Smooth muscle cell of the umbilical artery (primary cell): ENCODE results near the gene NUCB1. TPM values are rescaled to one million over a fixed set of nuclear protein-coding genes. Genes with fewer than 3 reads are reported as not detected.

Experiments
- total RNA-seq: library from RNA; depleted of rRNA; stranded (reverse); fragments of >200 nt; gene quantifications from 2 replicates; pipeline ENCODE4 v1.2.3, GENCODE V29; 2014

NUCB1 gene
- 319 and 392 TPM in 2 replicates for total RNA-seq

GRCh38 chr19:48899781-48900476 is at the start of gene NUCB1:
NUCB1 (plus strand) TSS chr19:48900312; CDS start chr19:48900797, 485 bp downstream.

GRCh38 chr19:48868114-48868886 is 31.8 kb upstream of the NUCB1 start, which contains the start of gene PLEKHA4:
PLEKHA4 (minus strand) TSS chr19:48868617; CDS start chr19:48867620, 997 bp downstream.

GRCh38 chr19:48872182-48872883 is 27.8 kb upstream of the NUCB1 start, which contains the start of gene PPP1R15A:
PPP1R15A (plus strand) TSS chr19:48872421; CDS start chr19:48873234, 813 bp downstream.

GRCh38 chr19:48933382-48933932 is 33.3 kb downstream of the NUCB1 start, which contains the start of gene DHDH:
DHDH (plus strand) TSS chr19:48933699; CDS start chr19:48933722, 23 bp downstream.

GRCh38 chr19:48954595-48955307 is 54.6 kb downstream of the NUCB1 start, which contains the start of gene BAX:
BAX (plus strand) TSS chr19:48954875; CDS start chr19:48954929, 54 bp downstream.

GRCh38 chr19:48965040-48965805 is 65.1 kb downstream of the NUCB1 start, which contains the start of gene FTL:
FTL (plus strand) TSS chr19:48965309; CDS start chr19:48965508, 199 bp downstream.

Other genes with a start within 250 kb of the NUCB1 start
- 0.14 TPM in 1 of 2 replicates, not detected in the other for gene NTN5, start 227.3 kb upstream of the NUCB1 start, total RNA-seq
- not detected in 2 replicates for gene FUT2, start 204.3 kb upstream of the NUCB1 start, total RNA-seq
- 0.55 and 0.59 TPM in 2 replicates for gene MAMSTR, start 180.6 kb upstream of the NUCB1 start, total RNA-seq
- 0.74 and 0.89 TPM in 2 replicates for gene RASIP1, start 159.7 kb upstream of the NUCB1 start, total RNA-seq
- gene IZUMO1, start 153.4 kb upstream of the NUCB1 start, total RNA-seq = under 0.01 TPM in 1 of 2 replicates, not detected in the other
- 0.28 and 0.30 TPM in 2 replicates for gene FUT1, start 147.7 kb upstream of the NUCB1 start, total RNA-seq
- not detected in 2 replicates for gene FGF21, start 144.8 kb upstream of the NUCB1 start, total RNA-seq
- 17.8 and 34.5 TPM in 2 replicates for gene BCAT2, start 89.3 kb upstream of the NUCB1 start, total RNA-seq
- 5.5 and 19.0 TPM in 2 replicates for gene HSD17B14, start 63.8 kb upstream of the NUCB1 start, total RNA-seq
- gene PLEKHA4, start 31.7 kb upstream of the NUCB1 start, total RNA-seq = 4.2 and 6.6 TPM in 2 replicates
- gene PPP1R15A, start 27.9 kb upstream of the NUCB1 start, total RNA-seq = 47.0 and 52.0 TPM in 2 replicates
- gene TULP2, start 1.6 kb upstream of the NUCB1 start, total RNA-seq = 0.09 and 0.30 TPM in 2 replicates
- gene DHDH, start 33.4 kb downstream of the NUCB1 start, total RNA-seq = not detected in 2 replicates
- 116 and 123 TPM in 2 replicates for gene BAX, start 54.6 kb downstream of the NUCB1 start, total RNA-seq
- 2,285 and 3,939 TPM in 2 replicates for gene FTL, start 65.0 kb downstream of the NUCB1 start, total RNA-seq
- 47.5 and 55.9 TPM in 2 replicates for gene GYS1, start 93.0 kb downstream of the NUCB1 start, total RNA-seq
- gene RUVBL2, start 93.6 kb downstream of the NUCB1 start, total RNA-seq = 176 and 217 TPM in 2 replicates
- gene LHB, start 116.8 kb downstream of the NUCB1 start, total RNA-seq = not detected in 2 replicates
- not detected in 2 replicates for gene CGB3, start 124.0 kb downstream of the NUCB1 start, total RNA-seq
- not detected in 2 replicates for gene CGB2, start 131.6 kb downstream of the NUCB1 start, total RNA-seq
- not detected in 2 replicates for gene CGB1, start 136.6 kb downstream of the NUCB1 start, total RNA-seq
- not detected in 2 replicates for gene CGB5, start 143.5 kb downstream of the NUCB1 start, total RNA-seq
- not detected in 2 replicates for gene CGB8, start 148.8 kb downstream of the NUCB1 start, total RNA-seq
- gene CGB7, start 157.4 kb downstream of the NUCB1 start, total RNA-seq = 0.23 and 0.30 TPM in 2 replicates
- gene NTF4, start 164.5 kb downstream of the NUCB1 start, total RNA-seq = 0.30 TPM in 1 of 2 replicates, not detected in the other
- not detected in 2 replicates for gene KCNA7, start 172.4 kb downstream of the NUCB1 start, total RNA-seq
- 86.7 and 121 TPM in 2 replicates for gene SNRNP70, start 185.1 kb downstream of the NUCB1 start, total RNA-seq
- 6.3 and 13.7 TPM in 2 replicates for gene LIN7B, start 214.1 kb downstream of the NUCB1 start, total RNA-seq
- 0.89 and 0.97 TPM in 2 replicates for gene C19orf73, start 218.8 kb downstream of the NUCB1 start, total RNA-seq
- gene PPFIA3, start 219.2 kb downstream of the NUCB1 start, total RNA-seq = 3.3 and 8.0 TPM in 2 replicates